Esophagus squamous epithelium (tissue), 5 donors: ENCODE data around the gene ATG9B. TPM values are rescaled to one million over a fixed set of nuclear protein-coding genes. Genes with fewer than 3 reads are reported as not detected.

Source experiments
- DNase-seq: peaks from one replicate; lab custom pipeline; 2025; lab: John Stamatoyannopoulos, UW
- H3K27ac ChIP-seq, 4 donors: fragments of 200-600 bp; sonication (generic); one replicate each; pipeline ENCODE4 v1.5.1; 2016 to 2019; ENCODE audit warnings: mild to moderate bottlenecking in 1 of 4
- H3K27me3 ChIP-seq, 4 donors: fragments of 200-600 bp; sonication (generic); 1 replicate in 3 of 4; 2 replicates in 1 of 4; pipeline versions ENCODE4 v1.5.1 to v1.6.0; 2017 to 2021; ENCODE audit warnings: antibody characterized with exemption in 1 of 4
- H3K36me3 ChIP-seq, 3 donors: fragments of 200-600 bp; sonication (generic); one replicate each; pipeline ENCODE4 v1.5.1; 2016 to 2019
- H3K4me1 ChIP-seq, 3 donors: fragments of 200-600 bp; sonication (generic); one replicate each; pipeline ENCODE4 v1.5.1; 2017 to 2019
- H3K4me3 ChIP-seq, 4 donors: fragments of 200-600 bp; sonication (generic); 1 replicate in 3 of 4; 2 replicates in 1 of 4; pipeline ENCODE4 v1.5.1; 2016 to 2019; ENCODE audit warnings: mild to moderate bottlenecking in 2 of 4, moderate library complexity in 1 of 4
- H3K9me3 ChIP-seq, 3 donors: fragments of 200-600 bp; sonication (generic); one replicate each; pipeline ENCODE4 v1.5.1; 2016 to 2019
- POLR2A ChIP-seq, 4 donors: fragments of 450-650 bp; IDR thresholded peaks; one replicate each; pipeline ENCODE4 v1.6.1; 2017; ENCODE audit warnings: antibody characterized with exemption in 4 of 4, mild to moderate bottlenecking in 4 of 4, moderate library complexity in 3 of 4
- WGBS, 2 donors: methylation state at CpG; one replicate each; pipeline ENCODE4 v1.1.5; 2018; 5-methylcytosine and 5-hydroxymethylcytosine counted together
- intact Hi-C: fragments of 100-400 bp; cut with DNase I; formaldehyde crosslinking; loops from one replicate; pipeline ENCODE4 v1.15.0; 2022
- total RNA-seq, 4 donors: library from RNA; depleted of rRNA; stranded (reverse); fragments of >200 nt; gene quantifications; one replicate each; pipeline ENCODE4 v1.1.0, GENCODE V29; 2016
- TF ChIP-seq, protein P1 (sequence below), 6 experiments: fragments of 450-650 bp in 4 of 6; fragments of 200-600 bp in 2 of 6; sonication (generic) in 2 of 6; IDR thresholded peaks; one replicate each; pipeline ENCODE4 v1.5.1; 2016 to 2019; ENCODE audit warnings: antibody characterized with exemption in 6 of 6, mild to moderate bottlenecking in 4 of 6, moderate library complexity in 4 of 6
- donor health status: DM: yes; HTN: yes; CAD: no.

Gene ATG9B
- total RNA-seq, 4 donors from 2014 or later = 1.5 to 45.2 (median 12.8) TPM

GRCh38 chr7:151006590-151007300 lies 17.5 kb downstream of the ATG9B start:
- peak overlapping the region in 2 of 4 donors; percentile 26 to 28 for H3K27ac ChIP-seq
- WGBS, 2 donors = 50 to 76% methylated on average over 1 to 15 of the region's 23 CpGs
- peaks cover 0 to 50% (median 0%) of the 10 kb centered on the region in 4 donors for H3K27me3 ChIP-seq
- H3K4me1 ChIP-seq = peaks cover 3 to 52% (median 26%) of the 10 kb centered on the region in 3 donors
- intact Hi-C loops = no loop called here
- TF ChIP-seq, protein P1, sequence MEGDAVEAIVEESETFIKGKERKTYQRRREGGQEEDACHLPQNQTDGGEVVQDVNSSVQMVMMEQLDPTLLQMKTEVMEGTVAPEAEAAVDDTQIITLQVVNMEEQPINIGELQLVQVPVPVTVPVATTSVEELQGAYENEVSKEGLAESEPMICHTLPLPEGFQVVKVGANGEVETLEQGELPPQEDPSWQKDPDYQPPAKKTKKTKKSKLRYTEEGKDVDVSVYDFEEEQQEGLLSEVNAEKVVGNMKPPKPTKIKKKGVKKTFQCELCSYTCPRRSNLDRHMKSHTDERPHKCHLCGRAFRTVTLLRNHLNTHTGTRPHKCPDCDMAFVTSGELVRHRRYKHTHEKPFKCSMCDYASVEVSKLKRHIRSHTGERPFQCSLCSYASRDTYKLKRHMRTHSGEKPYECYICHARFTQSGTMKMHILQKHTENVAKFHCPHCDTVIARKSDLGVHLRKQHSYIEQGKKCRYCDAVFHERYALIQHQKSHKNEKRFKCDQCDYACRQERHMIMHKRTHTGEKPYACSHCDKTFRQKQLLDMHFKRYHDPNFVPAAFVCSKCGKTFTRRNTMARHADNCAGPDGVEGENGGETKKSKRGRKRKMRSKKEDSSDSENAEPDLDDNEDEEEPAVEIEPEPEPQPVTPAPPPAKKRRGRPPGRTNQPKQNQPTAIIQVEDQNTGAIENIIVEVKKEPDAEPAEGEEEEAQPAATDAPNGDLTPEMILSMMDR (IDR thresholded peaks at IDR 0.05) = no peak
- TF ChIP-seq POLR2A (IDR thresholded peaks at IDR 0.05) = no peak
- no peaks in the 10 kb centered on the region for H3K9me3 ChIP-seq
- H3K4me3 ChIP-seq = no peak overlapping the region
- no peak for DNase-seq
- H3K36me3 ChIP-seq = no peaks in the 10 kb centered on the region

DNA sequence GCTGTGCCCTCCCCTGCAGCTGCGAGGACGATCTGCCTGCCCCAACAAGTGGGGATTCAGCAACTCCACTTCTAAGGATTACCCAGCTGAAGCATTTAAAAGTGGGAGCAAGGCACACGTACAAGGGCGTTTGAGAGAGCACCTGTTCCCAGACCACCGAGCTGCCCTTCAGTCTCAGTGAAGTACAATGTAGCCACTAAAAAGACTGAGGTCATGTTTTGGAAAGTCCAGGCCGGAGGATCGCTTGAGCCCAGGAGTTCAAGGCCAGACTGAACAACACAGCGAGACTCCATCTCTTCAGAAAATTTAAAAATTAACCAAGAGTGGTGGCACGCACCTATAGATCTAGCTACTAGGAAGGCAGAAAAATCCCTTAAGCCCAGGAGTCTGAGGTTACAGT lies 18.7 kb downstream of the ATG9B start:
- H3K36me3 ChIP-seq = no peaks in the 10 kb centered on the region
- WGBS, 2 donors = 83 to 89% methylated on average over 6 to 7 of the region's 9 CpGs
- no peak for TF ChIP-seq POLR2A (IDR thresholded peaks at IDR 0.05)
- TF ChIP-seq, protein P1 (IDR thresholded peaks at IDR 0.05) = no peak

GRCh38 chr7:151003572-151003971 lies 20.7 kb downstream of the ATG9B start:
- no peak for TF ChIP-seq POLR2A (IDR thresholded peaks at IDR 0.05)
- TF ChIP-seq, protein P1 (IDR thresholded peaks at IDR 0.05) = no peak
- no peak for DNase-seq
- Histone ChIP-seq H3K27ac (no peak overlapping the region), H3K9me3 (no peaks in the 10 kb centered on the region), H3K4me1 (peaks cover 0 to 21% (median 16%) of the 10 kb centered on the region in 3 donors), H3K36me3 (peaks cover 0 to 3% (median 0%) of the 10 kb centered on the region in 3 donors), H3K27me3 (peaks cover 0 to 24% (median 0%) of the 10 kb centered on the region in 4 donors), H3K4me3 (no peak overlapping the region)
- intact Hi-C loops = no loop called here
- WGBS, 2 donors = 46 to 51% methylated on average over 12 of the region's 12 CpGs

More for the DNA sequence above, 18.7 kb downstream of the ATG9B start:
- peaks cover 0 to 39% (median 0%) of the 10 kb centered on the region in 4 donors for H3K27me3 ChIP-seq
- H3K27ac ChIP-seq = no peak overlapping the region
- H3K9me3 ChIP-seq = no peaks in the 10 kb centered on the region
- H3K4me1 ChIP-seq = peaks cover 1 to 41% (median 23%) of the 10 kb centered on the region in 3 donors
- intact Hi-C loops = no loop called here
- no peak overlapping the region for H3K4me3 ChIP-seq
- no peak for DNase-seq

- H3K36me3 ChIP-seq = peaks cover 0 to 3% (median 0%) of the 10 kb centered on the region in 3 donors
- H3K27ac ChIP-seq = no peak overlapping the region
- WGBS, 2 donors = 91% methylated on average over 7 of the region's 16 CpGs; no CpG with 5 or more reads in 1 of the 2 donors
- no peak for DNase-seq
- no peaks in the 10 kb centered on the region for H3K9me3 ChIP-seq
- intact Hi-C loops = no loop called here
- TF ChIP-seq, protein P1 (IDR thresholded peaks at IDR 0.05) = no peak
- no peak for TF ChIP-seq POLR2A (IDR thresholded peaks at IDR 0.05)
- no peak overlapping the region for H3K4me3 ChIP-seq
- H3K4me1 ChIP-seq = peaks cover 0 to 10% (median 1%) of the 10 kb centered on the region in 3 donors
- H3K27me3 ChIP-seq = peaks cover 0 to 27% (median 0%) of the 10 kb centered on the region in 4 donors
These were observed 22.7 kb downstream of the ATG9B start for GRCh38 chr7:151001546-151001945.

- 82 to 85% methylated on average over 11 to 13 of the region's 13 CpGs for WGBS, 2 donors
- Histone ChIP-seq H3K9me3 (no peaks in the 10 kb centered on the region), H3K4me1 (peaks cover 0 to 13% (median 3%) of the 10 kb centered on the region in 3 donors), H3K4me3 (no peak overlapping the region), H3K36me3 (peaks cover 0 to 3% (median 0%) of the 10 kb centered on the region in 3 donors), H3K27me3 (peaks cover 0 to 29% (median 0%) of the 10 kb centered on the region in 4 donors), H3K27ac (no peak overlapping the region)
- TF ChIP-seq, protein P1 (IDR thresholded peaks at IDR 0.05) = no peak
- no peak for TF ChIP-seq POLR2A (IDR thresholded peaks at IDR 0.05)
- no peak for DNase-seq
- intact Hi-C loops = no loop called here
These were observed 23.3 kb downstream of the ATG9B start for GRCh38 chr7:151000897-151001495.
